8988T (cell line): ENCODE data around the gene GALNT14.

Source experiments
- DNase-seq: peaks from one replicate; pipeline ENCODE4 v3.0.0; 2011

GALNT14 gene

DNA sequence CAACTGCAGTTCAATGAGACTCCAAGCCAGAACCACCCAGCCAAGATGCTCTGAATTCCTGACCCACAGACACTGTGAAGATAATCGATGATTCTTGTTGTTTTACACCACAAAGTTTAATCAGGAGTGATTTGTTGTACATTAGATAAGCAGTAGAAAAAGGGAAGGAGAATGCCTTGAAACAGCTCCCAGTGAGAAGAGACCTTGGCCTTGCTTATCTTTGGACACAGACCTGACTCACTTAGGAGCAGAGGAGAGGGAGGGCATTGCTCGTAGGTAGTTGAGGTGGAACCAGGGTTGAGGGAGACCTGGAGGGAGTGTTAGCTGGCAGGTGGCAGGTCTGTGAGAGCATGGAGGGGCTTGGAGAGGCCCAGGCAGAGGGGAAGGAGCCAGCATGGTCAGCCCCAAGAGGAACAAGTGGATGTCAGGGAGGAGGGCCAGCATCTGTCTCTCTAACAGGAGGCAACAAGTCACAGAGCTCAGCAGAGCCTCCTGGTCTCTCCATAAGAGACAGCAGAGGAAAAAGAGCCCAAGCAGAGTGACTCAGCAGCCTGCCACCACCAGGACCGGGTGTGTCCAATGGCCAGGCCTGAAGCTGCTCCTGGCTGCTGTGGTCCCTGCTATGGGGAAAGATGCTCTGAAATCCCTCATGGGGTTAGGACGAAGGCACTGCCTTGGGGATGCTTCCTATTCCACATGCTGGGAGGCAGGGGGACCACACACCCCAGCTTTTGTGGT is 169.4 kb downstream of the GALNT14 start:
- DNase-seq: no peak

DNA sequence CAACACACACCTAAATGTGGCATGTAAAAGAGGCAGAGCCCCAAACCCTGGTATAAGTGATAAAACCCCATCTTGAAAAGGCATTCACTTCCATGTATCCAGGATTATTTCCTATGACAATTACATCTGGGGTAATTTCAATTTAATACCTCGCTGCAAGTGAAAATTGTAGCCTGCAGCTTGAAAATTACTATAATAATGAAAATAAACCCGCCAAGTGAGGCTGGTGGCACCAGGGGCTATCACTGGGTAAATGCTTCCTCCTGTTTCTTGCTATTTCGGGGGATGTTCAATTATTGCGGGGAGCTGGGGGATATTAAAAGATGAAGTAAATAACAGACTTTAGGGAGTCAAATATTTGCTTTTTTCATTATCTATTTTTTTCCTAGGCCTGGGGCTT is 171.5 kb downstream of the GALNT14 start:
- no peak for DNase-seq

DNA sequence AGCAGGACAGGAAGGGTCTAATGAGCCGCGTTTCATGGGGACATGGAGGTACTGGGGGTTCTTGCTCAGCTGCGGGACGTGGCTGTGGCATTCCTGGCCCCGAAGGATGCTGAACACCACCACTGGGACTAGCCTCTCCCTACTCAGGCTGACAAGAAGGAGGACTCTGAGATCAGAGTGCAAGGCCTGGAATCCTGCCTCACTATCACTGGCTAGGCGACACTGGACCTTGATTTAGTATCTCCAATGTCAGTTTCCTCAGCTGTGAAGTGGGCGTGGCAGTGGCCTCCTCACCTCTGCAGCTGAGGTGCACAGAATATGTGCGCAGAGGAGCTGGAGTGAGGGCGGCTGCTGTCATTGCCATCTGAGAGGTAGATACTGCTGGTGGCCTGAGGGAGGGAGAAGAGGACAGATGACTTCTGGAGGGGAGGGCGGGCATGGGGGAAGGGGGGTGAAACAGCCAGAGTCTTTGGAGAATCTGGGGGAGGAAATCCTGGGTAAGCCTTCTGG is 173.2 kb downstream of the GALNT14 start:
- DNase-seq: no peak

DNA sequence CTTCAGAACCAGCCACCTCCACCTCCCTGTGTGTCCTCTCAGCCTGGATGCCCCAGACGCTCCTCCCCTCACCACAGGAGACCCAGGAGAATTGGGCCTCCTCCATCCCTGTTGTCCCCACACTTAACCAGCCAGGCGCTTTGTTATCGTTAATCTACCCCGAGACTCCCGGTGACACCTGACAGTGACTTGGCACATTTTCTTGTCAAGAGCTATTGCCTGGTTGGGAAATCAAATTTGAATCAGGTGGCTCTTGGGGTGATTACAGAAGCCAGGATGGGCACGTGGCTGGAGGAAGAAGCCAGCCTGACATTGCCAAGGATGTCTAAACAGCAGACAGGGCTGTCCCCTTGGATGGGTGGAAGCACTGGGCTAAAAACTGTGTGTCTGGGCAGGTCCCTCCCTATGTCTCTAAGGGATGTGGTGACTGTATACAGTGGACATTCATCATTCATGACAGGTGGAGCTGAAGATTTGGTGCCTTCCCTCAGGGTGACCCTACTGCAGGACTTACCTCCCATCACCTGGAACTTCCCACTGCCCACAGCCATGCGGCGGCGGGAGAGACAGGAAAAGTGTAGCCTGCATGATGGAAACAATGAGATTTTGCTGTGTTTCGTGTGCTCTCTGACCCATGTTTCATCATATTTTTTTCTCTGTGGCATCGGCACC is 173.8 kb downstream of the GALNT14 start:
- DNase-seq: no peak

DNA sequence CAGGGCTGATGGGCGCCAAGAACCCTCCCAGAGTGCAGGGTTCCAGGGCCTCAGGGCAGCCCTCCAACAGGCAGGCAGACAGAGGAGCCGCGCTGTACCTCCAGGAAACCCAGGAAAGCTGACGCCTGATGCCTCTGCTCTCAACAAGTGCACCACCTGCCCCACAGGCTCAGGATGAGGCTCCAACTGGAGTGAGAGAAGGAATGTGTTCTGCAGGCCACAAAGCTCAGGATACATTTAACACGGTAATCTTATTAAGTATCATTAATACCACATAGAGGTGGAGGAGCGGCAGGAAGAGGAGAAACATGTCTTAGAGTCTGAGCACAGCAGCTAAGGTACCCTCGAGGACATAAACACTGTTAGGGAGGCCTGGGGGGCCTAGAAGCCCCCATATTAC is 175.1 kb downstream of the GALNT14 start:
- no peak for DNase-seq

DNA sequence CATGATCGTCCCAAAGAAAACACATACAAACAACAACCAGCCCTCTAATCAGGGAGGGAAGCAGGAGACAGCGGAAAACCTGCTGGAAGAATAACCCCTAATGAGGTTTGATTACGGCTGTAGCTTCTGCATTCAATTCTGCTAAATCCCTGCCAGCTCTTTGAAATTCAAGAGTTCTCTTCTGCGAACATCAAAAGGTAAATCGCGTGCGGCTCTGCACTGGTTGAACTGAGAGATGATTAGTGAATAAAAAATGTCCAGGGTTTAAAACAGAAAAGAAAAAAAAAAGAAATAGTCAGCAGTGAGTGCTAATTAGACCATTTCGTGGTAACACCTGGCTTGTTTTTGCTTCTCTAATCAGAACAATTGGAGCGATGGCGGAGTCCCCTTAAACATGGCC is 178.0 kb downstream of the GALNT14 start:
- no peak for DNase-seq

DNA sequence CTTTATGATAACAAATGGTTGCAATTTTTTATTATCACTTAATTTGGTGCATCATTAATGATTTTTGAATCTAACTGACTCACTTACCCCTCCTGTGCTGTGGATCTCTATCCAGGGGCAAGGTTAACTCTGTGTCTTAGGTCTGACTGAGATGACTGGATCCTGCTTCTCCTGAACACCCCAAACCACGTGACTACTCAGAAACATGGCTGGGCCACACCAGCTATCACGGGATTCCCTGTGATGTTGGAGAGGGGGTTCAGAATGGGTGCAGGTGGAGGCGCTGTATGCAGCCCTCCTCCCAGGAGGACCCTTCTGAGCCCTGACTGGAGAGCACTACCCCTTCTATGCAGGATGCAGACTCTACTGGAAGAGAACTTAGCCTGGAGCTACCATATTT is 178.6 kb downstream of the GALNT14 start:
- DNase-seq: no peak

DNA sequence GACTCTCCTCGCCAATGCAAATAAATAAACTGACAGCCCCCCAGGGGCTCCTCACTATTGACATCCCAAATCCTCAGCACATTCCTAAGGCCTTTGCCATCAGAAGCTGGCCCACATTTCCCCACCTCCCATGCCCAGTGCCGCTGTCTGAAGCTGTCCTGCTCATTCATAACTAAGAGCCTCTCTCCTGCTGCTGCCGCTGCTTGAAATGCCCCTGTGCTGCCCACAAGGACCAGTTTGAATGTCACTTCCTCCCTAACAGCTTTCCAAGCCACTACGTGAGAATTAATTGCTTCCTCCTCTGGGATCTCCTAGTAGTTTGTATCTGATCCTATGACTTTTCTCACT is 179.3 kb downstream of the GALNT14 start:
- DNase-seq: no peak

DNA sequence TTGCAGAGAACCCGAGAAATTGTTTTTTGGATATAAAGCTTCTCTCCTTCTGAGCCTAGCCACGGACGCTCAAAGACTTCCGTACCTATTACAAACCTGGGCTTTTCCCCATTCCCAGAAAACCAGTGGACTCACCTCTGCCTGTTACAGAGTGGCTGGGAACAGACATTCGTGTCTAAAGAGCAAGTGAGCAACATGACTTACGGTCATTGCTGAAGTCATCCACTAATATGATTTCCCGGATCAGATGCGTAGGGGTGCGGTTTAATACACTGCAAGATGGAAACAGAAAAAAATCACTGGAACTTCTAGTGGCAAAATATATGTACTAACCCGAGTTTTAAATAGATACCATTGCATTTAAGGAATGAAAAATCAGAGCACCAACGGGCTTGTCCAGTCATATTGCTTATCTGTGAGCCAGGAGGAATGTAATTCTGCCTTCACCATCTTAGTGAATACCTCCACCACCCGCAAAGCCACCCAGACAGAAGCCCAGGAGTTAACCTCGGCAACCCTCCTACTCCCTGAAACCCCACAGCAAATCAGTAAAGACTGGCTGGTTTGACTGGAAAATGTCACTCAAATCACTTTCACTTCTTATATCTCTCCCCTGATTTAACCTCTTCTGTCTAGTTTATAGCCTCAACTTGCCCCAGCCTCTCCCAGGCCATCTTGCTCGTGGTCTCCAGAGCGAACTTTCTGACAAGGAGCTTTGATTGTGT is 179.9 kb downstream of the GALNT14 start:
- DNase-seq: no peak

DNA sequence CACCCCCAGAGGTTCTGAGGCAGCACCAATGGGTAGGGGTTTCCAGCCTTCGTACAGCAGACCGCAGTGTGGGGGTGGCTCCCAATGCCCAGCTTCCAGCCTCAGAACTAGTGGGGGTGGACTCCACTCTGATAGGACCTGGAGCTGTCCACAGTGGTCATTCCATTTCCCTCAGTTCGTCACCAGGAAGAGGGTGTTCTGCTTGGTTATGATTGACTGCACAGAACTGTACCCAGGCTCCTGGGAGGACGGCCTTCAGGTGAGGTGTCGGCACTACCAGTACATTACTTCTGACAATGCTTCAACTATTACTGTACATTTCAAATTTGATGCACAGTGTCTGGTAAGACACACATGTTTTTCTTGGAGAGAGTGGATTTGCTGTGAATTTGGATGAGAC is 180.6 kb downstream of the GALNT14 start:
- DNase-seq: no peak

DNA sequence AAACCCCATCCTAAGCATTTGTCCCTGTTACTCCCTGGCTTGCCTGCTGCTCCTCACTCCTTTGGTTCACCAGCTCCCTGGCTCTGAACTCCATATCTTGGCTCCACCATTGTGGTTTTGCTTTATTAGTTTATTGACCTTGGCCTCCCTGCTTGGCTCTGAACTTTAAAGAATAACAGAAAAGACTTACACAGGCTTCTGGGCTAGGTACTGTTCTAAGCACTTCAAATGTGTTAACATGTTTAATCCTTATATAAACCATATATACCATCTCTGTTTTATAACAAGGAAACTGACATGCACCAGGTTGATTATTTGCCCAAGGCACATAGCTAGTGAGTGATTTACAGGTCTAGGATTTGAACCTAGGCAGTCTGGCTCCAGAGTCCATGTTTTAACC is 181.2 kb downstream of the GALNT14 start:
- no peak for DNase-seq

DNA sequence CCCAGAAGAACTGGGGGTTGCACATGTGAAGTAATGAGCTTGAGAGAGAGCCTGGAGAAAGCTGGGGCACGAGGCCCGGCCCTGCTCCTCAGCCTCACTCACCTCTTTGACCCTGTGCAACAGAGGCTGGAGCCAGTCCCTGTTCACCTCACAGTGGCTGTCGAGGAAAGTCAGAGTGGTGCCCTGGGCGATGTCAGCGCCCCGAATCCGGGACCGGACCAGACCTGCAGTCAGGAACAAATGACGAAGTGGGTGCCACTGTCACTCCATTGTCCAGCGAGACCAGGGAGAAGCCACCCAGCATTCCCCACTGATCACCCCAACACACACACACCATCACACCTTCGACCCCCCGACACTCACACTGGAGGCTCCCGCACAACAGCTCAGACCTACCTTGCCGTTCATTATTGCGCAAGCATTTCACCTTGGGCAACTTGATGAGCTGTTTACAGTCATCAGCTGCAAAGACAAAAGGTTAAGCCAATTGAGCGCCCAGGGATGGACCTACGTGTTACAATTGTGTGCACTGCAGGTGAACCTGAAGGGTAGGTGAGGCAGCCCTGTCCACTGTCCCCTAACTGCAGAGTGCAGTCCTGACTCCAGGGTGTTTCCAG is 182.6 kb downstream of the GALNT14 start:
- DNase-seq: no peak

DNA sequence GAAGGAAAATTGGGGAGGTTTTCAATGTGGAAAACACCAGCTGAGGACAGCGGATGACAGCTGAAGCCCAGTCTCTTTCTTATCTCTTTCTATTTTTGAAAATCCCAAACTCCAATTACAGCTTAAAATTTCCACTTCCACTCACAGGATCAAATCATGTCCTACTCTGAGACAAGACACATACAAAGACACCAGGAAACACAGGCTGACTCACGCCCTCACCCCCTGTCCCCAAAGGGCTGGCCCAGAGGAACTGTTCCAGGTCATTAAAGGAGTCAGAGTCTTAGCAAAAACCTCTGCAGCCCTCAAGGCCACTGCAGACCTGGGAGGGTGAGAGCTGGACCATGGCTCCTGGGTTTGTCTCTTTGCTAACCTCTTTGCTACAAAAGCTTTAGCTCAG is 187.9 kb downstream of the GALNT14 start:
- DNase-seq: no peak

DNA sequence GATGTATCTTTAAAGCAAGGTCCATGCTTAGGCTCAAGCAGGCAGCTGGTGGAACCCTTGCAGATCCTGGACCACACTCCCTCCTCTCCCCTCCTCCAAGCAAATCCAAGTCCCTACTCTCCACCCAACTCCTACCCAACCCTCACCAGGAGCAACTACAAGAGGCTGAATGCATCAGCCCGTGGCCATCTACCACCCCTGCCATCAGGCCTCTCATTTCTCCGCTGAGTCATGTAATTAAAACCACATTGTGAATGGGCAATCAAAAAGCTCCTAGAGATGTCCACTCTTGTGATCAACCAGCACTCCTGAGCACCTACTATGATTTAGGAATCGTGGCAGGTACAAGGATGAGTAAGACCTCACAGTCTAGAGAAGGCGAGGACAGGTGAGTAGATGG is 188.8 kb downstream of the GALNT14 start:
- DNase-seq: no peak

DNA sequence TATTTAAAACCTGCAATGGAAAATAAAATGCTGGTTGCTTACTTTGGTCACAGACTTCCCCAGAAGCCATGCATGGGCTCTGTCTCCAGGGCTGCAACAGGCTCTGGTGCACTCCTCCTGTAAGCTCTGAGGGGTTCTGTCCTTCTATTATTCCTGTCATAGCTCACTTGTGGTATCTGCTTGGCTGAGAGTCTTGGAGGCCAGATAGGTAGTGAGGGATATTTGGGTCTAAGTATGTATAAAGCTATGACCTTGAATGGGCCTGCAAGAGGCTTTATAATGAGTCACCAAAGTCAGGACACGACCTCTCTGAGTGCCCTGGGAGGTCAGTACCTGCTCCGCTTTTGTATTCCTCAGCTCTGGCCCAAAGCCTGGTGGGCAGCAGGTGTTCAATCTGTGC is 189.4 kb downstream of the GALNT14 start:
- DNase-seq: no peak

DNA sequence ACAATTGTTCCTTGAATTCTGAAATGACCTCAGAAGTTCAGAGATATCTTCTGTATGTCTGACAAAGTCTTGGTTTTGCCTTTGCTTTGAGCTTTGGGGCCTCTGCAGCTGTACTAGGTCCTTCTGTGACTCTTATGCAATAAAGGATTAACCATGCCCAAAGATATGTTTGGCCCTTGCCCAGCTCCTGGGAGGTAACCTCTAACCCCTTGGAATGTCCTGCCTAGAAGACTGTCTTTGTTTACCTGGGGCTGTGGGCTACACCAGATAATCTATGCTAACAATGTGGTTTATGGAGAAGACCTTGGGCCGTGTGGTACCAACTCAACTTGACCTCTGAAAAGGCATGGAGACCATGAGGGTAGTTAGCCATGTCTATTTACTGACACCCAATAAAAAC is 190.1 kb downstream of the GALNT14 start:
- DNase-seq: no peak

DNA sequence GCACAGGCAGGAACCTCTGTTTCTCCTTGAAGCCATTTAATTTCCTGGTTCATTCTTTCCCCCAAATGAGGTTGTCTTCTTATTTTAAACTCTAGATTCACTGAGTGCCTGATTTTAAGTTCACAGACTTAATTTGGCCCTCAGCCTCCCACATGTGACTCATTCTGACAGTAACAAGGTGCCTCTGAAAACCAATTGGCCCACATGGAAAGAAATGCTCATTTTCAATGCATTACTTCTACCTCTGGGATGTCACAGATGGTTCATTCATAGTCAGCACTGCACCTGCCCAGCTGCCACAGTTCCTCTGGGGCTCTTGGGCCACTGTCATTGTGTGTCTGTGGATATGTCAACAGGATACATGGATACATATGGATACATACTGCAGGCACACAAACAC is 190.6 kb downstream of the GALNT14 start:
- DNase-seq: no peak

DNA sequence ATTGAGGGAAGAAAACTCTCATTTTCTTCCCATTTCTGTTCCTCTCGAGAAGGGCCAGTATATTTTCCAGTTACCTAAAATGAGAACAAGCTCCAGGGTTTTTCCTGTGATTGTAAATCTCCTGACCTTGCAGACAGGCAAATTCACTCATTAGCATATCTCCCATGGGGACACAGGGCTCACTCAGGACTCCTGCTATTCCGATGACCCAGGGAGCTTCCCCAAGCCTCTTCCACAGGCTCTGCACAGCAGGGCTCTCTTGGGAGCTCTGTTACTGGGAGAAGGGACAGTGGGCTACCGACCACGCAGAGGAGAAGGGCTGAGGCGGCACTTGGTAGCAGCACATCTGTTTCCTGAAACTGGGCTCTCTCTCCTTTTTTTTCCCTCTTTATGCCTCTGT is 195.8 kb downstream of the GALNT14 start:
- DNase-seq: no peak

DNA sequence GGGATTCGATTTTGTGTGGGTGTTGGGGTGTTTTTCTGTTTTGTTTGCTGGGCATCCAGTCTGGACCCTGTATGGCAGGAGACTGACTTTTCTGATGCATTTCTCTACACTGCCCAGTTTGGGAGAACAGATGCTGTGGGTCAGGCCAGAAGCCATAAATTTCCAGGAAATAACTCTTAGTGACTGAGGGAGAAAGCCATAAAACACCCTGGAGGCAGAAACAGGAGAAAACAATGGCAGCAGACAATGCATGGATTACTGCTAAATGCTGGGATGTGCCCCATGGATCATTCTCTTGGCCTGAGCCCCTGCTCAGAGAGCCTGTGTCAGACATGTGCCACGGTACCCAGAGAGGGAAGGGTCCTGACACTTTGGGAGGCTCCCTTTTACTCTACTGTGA is 197.4 kb downstream of the GALNT14 start:
- DNase-seq: no peak

DNA sequence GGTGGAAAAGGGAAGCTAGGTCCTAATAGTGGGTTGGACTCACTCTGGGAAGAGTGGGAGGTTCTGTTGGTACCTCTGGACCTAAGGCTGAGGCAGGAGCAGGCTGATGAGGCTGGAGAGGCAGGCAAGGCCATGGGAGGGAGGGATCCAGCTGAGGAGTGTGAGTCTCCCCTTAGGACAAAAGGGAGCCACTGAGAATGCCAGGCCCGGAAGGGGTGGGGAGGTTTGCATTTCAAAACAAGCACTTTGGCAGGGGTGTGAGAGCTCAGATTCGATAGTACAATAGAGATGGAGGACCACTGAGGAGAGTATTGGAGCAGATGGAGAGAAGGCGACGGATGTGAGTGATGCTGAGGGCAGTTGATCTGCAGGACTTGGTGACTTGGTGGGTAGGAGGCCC is 198.9 kb downstream of the GALNT14 start:
- DNase-seq: no peak

DNA sequence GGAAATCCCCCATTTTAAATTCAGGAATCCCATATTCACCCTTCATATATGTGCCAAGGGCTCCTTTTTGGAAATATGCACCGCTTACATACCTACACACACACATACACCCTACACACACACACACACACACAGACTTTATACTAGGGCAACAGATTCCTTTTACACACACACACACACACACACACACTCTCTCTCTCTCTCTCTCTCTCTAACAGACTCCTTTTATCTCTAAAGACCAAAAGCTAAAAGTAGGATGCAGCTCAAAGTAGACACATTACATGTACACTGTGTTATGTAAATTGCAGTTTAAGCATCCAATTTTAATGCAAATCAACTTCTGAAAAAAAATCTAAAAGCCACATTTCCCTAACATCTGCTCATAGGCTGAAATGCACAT is 200.0 kb downstream of the GALNT14 start:
- DNase-seq: no peak

DNA sequence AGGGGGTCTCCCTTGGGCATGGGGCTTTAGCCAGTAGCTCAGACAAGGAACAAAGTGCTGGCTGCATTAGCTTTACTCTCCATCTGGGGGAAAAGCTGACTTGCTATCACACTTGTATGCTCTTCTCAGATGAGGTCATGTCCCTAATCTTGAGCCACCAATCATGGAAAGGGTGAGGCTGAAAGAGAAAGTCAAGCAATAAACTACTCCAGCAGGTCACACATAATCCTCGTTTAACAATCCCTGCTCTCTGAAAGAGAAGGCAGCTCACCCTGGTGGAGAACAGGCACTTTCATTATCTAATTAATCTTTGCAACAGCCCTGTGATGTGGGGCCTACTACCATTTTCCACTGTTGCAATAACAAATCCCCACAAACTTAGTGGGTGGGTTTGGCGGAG is 201.3 kb downstream of the GALNT14 start:
- DNase-seq: no peak

DNA sequence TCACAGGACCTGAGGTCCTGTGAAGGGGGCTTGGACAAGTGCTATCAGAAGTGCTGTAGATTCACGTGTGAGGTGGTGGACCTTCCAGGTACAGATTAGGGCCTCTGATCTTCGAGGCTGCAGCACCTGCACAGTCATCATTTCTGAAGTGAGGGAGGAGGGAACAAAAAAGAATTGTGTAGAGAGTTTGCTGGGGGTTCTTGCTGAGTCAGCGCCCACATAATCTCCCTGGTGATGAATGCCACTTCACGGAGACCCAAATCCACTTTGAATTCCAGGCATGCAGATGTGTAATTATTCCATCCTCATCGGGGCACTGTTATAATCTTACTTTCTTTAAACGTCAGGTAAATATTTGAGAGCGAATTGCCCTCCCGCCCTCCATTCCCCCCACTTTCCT is 202.4 kb downstream of the GALNT14 start:
- no peak for DNase-seq

DNA sequence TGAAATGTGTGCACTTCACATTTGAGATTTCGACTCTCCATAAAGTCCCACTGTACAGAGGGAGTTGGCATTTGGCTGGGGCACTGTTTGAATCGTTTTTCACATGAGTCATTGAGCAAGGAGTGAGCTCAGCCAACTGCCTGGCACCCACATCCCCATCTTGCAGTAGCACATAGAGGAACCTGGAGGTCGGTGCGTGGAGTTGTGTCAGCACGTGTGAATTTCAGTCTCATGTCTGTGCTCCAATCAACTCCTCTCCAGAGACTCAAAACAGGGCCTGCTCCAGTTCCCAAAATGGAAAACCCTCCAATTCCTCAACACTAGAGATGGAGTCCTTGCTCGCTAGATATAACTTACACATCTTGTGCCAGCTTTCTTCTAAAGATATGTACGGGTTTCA is 204.2 kb downstream of the GALNT14 start:
- no peak for DNase-seq
